HG03025 (cell line): Measurements from ENCODE around the gene DIP2C.
"Not testable (repeated sequence)": the region's sequence is repeated elsewhere in the genome, so short reads cannot be mapped to it uniquely, and the experiment has no call there.

Experiments used
- ATAC-seq: cut with Tn5 transposase; IDR thresholded peaks from one replicate; pipeline ENCODE4 v1.9.1; 2021; ENCODE audit warnings: mild to moderate bottlenecking, moderate library complexity; ENCODE audit not compliant: unreplicated experiment, low FRiP score

Gene DIP2C

DNA sequence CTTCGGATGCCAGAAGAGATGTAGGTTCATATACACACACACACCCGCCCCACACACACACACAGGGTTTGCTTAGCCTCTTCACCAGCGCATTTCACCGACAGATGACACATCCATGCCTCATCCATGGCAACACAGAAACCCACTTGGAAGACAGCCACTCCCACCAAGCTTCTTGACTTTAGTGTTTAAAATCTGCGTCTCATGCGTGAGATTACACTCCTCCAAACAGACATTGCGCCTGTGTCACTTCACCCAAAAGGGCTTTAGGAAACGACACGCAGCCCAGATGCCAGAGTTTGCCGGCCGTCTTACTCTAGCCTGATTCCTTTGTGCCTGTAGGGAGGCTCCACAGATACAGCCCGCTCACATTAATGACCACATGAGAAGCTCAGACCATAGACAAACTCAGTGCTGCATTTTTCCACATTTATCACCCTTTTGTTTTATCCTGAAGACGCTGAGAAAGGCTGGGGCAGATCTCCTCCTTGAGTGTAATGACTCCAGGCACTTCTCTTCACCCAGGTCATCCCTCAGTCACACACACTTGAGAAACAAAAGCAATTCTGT is 73.8 kb downstream of the DIP2C start:
- ATAC-seq = no peak

DNA sequence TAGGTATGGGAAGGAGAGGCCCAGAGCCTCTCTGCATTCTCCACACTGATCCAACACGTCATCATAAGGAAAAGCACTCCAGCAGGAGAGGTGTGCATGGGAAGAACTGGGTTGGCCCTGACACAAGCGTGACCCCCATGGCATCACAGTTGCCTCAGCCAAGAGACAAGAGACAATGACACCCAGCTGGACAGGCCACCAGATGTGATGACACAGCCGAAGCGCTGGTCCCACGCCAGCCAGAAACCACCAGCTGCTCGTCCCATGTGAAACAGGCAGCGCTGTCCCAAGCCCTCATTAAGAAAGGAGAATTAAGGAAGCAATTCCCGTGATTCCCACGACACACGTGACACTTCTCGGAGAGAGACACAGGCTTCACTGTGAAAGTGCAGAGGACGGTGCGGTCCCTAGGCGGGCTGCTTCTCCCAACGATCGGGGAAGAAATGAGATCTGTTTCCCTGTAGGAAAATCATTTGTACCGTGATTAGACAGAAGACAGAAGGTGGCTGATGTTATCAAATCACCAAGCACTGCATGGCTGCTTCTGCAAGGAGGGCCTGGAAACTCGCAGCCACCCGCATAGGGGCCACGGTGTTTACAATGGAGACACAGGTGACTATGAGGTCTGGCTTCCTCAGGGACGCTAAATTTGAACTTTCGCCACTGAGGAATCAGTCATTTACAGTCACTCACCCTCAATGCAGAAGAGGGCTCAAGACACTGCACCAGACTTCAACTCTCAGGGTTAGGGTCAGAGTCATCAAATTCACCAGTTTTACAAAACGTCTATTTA is 74.5 kb downstream of the DIP2C start:
- ATAC-seq = no peak

DNA sequence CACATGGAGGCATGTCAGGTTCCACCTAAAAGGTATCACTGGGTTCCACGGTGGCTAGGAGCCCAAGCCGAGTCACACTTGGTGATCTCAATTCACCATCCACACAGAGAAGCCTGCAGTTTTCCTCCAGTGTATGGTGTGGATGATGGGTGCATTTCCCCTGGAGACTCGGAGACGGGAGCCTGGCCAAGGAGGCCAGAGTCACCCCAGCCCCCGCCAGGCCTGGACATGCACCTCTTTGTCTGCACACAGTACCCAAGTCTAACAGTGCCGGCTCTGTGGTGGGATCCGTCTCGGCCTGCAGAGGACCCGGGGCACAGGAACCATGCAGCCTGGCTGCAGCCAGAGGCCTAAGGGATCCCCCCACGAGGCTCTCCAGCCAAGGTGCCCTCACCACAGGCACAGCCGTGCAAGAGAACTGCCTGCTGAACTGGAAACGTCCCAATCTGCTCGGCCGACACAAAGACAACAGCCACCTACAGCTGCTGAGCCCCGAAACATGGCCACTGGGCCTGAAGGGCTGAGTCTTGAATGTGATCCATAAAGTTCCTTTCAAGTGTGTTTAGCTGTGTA is 75.2 kb downstream of the DIP2C start:
- ATAC-seq = no peak

DNA sequence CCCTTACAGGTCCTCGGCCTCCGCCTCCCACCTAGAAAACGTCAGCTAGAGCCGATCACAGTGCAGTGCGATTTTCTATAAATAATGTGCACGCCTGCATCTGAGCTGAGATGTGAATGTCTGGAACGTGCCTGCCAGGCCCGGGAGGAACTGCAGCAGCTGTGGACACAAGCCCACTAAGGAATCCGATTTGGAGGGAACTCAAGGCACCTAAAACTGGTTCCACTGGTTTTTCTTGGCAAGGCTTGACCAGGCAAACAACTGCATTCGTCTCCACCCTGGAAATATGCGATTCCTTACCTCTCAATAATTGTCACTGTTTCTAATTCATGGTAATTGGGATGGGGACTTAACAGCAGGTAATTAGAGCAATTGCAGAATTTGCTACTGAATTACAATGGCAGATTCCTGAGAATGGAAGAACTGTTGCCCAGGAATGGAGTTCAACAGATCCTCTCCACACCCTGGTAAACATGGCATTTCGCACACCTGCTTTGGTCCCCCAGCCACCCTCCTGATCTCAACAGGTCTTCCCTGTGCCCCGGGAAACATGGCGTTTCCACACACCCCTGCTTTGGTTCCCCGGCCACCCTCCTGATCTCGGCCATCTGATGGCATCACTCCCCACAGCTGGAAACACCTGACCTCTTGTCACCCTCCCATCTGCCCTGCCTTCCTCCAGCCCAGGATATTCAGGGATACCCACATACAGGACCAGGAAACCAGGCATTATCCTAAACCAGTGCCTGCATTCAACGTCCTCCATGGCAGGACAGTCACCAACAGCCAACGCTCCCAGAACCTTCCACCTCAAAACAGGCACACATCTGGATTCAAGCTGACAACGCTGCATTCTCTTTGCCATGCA is 76.0 kb downstream of the DIP2C start:
- ATAC-seq = no peak

DNA sequence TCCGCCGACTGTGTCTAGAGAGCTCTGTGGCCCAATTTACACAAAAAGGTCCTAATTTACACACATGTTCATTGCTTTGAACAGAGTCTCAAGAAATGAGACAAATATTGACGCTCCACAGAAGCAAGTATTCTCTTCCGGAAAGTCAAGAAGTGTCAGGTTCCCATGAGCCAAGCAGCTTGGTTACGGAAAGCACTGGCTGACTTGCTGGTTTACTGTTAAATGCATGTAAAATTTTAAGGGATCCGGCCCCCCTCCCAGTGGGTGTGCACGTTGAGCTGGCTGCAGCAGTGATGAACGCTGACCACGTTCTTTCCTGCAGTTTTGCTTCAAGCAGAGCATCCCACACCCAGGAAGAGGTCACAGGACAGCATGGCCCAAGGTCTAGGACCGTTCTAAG is 76.8 kb downstream of the DIP2C start:
- no peak for ATAC-seq

DNA sequence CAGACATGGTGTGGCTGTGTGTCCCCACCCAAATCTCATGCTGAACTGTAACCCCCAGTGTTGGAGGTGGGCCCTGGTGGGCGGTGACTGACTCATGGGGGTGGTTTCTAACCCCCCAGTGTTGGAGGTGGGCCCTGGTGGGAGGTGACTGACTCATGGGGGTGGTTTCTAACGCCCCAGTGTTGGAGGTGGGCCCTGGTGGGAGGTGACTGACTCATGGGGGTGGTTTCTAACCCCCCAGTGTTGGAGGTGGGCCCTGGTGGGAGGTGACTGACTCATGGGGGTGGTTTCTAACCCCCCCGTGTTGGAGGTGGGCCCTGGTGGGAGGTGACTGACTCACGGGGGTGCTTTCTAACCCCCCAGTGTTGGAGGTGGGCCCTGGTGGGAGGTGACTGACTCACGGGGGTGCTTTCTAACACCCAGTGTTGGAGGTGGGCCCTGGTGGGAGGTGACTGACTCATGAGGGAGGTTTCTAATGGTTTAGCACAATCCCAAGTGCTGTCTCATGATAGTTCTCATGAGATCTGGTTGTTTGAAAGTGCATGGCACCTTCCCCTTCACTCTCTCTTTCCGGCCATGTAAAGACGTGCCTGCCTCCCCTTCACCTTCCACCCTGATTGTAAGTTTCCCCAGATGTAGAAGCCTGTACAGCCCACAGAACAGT is 78.7 kb downstream of the DIP2C start:
- not testable (repeated sequence) for ATAC-seq

DNA sequence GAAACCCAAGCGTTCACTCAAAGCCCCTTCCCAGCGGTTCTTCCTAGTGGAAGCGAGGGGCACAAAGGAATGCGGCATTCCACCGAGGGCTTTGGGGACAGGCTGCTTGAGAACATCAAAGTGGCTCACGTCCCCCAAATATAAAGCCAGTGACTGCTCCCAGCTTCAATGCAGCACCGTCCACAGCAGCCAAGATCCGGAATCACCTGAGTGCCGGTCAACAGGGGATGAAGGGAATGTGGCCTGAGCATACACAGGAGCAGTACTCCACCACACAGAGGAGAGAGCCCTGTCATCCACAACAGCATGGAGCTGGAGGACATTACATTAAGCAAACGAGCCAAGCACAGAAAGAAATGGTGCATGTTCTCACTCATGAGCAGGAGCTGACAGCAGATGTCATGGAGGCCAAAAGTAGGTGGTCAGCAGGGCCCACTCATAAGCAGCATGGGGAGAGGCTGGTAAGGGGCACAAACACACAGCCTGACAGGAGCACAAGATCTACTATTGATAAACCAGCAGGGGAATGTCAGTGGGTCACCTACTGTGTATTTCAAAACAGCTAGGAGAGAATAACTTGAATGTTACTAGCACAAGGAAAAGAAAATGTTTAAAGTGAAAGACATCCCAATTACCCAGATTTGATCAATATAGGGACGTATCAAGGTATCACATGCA is 79.5 kb downstream of the DIP2C start:
- ATAC-seq = no peak

DNA sequence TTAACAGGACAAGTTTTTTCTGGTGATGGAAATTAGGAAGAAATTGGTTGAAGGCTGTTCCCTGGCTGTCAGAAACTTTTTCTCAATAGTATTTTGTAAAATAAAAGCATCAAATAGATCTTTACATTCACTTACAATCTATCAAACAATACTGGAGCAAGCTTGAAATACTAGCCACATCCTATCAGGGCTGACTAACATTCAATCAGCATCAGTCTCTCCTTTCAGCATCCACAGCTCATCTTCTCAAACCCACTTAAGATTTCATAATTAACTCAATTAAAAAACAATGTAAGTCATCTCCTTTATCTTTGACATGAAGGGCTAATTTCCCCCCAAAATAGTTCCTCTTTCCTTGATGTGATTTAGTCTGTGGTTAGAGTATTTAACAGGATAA is 80.2 kb downstream of the DIP2C start:
- ATAC-seq = no peak

DNA sequence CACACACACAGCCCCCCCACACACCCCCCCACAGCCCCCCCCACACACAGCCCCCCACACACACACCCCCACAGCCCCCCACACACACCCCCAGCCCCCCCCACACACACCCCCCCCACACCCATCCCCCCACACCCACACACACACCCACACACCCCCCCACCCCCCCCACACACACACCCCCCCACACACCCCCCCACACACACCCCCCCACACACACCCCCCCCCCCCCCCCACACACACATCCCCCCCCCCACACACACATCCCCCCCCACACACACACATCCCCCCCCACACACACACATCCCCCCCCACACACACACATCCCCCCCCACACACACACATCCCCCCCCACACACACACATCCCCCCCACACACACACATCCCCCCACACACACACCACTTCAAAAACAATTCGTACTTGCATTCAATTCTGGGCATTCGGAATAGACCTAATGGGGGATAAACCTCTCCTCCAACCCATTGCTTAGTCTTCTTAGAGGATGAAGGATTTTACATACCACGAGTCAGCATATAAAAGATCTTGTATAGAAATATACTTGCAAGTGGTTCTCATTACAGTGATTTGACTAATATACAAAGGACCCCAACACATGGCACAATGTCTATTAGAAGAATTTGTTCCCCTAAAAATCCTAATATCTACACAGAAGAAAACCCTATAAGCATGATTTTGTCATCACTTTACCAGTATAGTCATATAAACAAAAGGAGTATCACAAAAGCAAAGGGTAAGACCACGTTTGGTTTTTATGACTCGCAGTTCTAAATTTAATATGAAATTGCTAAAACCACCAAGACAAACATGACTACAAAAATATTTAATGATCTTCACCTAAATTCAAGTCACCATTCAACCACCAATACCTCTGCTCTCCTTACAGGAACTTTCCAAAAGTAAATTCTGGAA is 80.9 kb downstream of the DIP2C start:
- ATAC-seq = no peak

DNA sequence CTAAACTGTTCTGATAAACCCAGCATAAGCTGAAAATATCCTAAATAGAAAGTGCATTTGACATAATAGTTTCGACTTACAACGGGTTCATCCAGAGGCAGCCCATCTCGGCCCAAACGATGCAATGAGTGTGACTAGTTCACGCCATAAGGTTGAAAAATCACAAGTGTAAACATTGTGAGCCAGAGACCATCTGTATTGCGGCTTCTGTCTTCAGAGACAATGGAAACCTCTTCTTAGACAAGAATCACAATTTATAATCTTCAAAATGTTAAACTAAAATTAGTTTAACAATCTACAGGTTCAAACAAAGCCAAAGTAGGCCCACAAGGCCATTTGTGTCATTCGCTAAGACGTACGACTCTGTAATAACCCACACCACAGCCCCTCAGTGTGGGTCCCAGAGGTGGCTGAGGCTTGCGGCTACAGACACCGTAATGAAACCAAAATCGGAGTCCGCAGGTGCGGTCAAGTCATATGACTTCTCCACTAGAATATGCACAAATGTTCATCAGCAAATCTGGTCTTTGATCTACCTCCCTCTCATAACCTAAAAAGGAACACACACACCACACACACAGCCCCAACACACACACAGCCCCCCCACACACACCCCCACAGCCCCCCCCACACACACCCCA is 81.8 kb downstream of the DIP2C start:
- ATAC-seq = no peak

DNA sequence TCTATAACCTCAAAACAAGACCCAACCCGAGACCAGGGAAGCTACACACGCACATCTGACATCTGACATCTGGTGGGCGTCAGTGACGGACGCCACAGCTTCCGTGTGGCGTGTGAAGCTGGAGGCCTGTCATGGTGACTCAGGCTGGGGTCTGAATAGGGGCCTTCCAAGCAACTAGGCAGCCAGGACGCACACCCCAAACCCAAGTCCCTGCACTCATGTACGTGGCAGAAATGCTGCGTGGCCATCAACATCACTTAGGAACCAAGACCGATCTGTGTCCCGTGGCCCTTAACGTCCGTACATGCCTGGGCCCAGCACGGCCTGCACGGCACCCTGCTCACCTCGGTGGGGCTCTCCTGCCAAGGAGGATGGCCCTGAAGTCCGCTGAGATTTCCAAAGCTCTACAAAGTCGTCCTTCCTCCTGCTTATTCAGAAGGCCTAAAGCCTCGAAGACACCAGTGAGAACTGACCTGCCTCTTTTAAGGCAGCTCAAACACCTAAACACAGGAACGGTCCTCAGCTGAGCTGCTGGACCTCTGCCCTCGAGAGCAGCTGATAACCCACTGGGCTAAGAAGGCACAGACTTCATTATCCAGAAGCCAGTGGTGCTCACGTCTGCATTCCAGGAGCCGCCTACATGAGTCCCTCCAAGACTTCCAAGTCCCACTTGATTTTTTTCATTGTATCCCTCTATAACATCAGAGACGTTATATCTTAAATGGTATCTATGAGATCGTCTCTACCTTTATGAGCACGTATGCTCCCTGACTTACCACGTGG is 82.5 kb downstream of the DIP2C start:
- ATAC-seq = no peak

DNA sequence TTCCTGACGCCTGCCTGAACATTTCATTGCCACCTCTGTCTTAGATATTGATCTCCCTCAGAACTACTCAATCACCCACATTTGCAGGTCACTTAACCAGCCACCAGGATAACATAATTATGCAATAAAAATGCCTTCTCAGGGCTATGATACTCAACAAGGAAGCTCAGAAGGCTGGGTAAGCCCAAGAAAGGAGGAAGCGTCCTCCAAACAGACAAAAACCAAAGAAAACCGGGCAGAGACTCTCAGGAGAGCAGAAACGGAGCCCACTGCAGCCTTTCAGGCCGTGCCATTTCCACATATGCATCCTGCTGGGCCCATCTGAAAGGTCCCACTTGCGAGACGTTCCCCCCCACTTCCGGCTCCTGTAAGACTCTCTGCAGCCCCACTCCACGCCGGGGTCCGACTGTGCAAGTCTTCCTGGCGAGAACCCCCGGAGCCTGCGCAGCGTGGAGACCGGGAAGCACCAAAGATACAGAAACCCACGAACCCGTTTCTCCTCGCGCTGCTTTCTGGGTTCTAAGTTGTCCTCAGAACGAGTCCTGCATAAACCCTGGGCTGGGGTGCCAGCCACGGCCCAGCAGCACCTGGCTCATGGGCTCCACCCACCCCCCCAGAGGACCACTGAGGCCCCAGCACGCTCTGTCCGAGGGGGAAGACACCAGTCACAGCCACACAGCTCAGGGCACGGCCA is 83.7 kb downstream of the DIP2C start:
- ATAC-seq = no peak

DNA sequence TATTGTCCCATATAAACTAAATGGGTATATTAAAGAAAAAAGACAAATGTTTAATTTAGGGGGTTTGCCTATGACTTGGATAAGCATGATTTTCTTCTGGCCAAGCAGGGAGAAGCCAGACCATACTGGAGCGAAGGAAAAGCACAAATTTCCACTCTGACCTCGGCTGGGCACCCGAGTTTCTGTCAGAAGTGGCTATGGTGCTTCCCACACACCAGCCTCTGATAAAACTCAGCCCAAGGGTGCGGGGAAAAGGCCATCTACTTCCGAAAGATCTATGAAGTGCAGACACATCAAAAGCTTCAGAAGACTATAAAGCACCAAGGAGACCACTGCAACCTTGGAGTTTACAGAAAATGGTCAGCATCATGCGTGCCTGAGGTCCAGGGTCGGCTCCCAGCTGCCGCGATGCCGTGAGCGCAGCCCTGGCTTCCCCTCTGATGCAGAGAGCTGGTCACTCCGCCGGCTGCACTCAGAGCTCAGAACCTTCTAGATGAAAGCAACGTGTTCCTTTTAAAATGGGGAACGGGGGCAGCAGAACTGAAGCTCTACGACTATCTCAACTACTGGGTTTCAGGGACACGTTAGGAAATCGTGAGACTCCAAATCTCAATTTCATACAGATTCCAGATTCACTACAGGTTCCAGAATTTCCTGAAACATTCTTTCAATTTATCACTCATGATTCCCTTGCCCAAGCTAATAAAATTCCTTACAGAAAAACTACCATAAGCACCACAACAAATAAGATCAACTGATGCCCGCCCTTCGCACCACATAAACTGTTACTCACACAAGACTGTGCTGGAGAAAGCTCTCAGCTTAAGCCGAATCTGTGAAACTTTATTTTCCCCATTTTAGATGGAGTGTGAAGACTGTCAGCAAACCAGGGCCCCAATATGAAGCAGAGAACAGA is 84.5 kb downstream of the DIP2C start:
- no peak for ATAC-seq

DNA sequence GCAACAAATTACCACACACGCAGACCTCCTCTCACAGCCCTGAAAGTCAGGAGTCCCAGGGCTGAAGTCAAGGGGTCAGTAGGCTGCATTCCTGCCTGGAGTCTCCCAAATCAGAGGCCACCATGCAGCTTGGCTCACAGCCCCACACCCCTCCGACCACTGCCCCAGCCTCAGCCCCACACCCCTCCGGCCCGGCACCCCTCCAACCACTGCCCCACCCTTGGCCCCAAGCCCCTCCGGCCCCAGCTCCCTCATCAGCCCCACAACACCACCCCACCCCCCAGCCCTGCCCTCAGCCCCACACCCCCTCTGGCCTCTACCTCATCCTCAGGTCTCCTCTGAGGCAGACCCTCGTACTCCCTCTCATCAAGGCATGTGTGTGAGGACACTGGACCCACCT is 85.7 kb downstream of the DIP2C start:
- no peak for ATAC-seq

DNA sequence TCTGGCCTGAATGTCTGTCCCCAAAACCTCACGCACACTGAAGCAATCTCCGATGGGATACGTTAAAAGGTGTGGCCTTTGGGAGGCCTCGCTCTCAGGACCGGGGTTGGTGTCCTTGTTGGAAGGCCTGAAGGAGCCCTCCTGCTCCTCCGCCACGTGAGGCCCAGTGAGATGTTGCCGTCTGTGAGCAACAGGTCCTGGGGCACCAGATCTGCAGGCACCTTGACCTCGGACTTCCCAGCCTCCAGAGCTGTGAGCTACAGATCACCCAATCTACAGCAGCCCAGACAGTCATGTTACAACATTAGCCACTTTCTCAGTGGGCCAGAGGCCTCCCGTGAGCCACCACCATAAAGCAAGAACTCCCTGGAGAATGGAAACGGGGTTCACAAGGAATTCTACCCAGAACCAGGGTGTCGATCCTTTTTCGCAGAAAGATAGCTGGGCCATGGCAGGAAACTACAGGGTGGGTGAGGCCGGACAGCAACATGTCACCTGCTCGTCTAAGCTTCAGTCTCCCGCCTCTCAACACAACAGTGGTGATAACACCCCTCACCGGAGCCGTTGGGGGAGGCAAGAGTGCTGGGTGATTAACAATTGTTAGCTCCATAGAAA is 87.0 kb downstream of the DIP2C start:
- no peak for ATAC-seq

DNA sequence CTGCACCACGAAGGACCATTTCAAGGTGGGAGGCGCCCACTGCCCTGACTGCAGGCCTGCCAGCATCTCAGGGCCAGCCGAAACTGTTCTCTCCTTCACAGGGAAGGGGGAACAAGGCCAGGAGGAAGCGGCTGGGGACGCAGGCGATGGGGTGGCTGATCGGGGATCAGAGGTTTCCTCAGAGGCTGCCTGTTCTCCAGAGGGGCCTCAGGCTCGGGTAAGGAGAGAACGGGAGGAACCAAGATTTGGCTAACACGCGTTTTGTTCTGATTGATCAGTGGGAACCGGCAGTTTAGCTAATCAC is 87.9 kb downstream of the DIP2C start:
- no peak for ATAC-seq
